Measurements from ENCODE around the gene PPARA.

PPARA gene

DNA sequence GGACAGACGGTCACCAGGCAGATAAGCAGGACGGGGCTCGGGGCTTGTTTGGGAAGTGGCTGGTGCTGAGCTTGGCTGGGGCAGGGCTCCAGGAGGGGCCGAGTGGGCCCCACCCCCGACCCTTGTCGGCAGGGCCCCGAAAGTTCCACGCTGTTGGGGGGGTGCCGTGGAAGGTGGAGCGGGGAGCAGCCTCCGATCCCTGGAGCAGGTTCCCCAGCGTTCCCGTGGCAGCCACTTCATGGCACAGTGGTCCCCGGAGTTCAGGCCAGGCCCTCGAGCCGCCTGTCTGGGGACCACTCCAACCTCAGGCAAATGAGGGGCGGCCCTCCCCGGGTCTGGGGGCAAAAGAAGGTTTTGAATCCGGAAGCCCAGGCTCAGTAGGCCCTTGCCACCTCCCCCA is 46.7 kb upstream of the PPARA start:
- Histone ChIP-seq H3K4me2 (ENCODE audit: low read length) (no peak overlapping the region), H3K27ac (ENCODE audit: low read length) (no peak overlapping the region), H3K9ac (ENCODE audit: low read length) (no peak overlapping the region), H3K9me3 (ENCODE audit: insufficient read depth, low read length) (no peaks in the 10 kb centered on the region), H3K27me3 (ENCODE audit: low read depth, low read length) (no peaks in the 10 kb centered on the region), H4K20me1 (ENCODE audit: insufficient read depth, low read length) (no peaks in the 10 kb centered on the region), H3K36me3 (replicated peaks; ENCODE audit: low read depth, low read length) (no peaks in the 10 kb centered on the region), H3K79me2 (ENCODE audit: low read length) (no peaks in the 10 kb centered on the region), H2AFZ (ENCODE audit: low read depth, low read length) (no peak overlapping the region), H3K4me1 (ENCODE audit: low read length) (peaks cover 8% of the 10 kb centered on the region; the same call in 1 of the 2 replicates), H3K4me3 (ENCODE audit: low read length) (no peak overlapping the region)
- no peak for TF ChIP-seq EZH2phosphoT487 (IDR thresholded peaks at IDR 0.05; ENCODE audit: low read depth)
- TF ChIP-seq, protein P1, sequence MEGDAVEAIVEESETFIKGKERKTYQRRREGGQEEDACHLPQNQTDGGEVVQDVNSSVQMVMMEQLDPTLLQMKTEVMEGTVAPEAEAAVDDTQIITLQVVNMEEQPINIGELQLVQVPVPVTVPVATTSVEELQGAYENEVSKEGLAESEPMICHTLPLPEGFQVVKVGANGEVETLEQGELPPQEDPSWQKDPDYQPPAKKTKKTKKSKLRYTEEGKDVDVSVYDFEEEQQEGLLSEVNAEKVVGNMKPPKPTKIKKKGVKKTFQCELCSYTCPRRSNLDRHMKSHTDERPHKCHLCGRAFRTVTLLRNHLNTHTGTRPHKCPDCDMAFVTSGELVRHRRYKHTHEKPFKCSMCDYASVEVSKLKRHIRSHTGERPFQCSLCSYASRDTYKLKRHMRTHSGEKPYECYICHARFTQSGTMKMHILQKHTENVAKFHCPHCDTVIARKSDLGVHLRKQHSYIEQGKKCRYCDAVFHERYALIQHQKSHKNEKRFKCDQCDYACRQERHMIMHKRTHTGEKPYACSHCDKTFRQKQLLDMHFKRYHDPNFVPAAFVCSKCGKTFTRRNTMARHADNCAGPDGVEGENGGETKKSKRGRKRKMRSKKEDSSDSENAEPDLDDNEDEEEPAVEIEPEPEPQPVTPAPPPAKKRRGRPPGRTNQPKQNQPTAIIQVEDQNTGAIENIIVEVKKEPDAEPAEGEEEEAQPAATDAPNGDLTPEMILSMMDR (IDR thresholded peaks at IDR 0.05; ENCODE audit: low read depth, low read length): no peak

DNA sequence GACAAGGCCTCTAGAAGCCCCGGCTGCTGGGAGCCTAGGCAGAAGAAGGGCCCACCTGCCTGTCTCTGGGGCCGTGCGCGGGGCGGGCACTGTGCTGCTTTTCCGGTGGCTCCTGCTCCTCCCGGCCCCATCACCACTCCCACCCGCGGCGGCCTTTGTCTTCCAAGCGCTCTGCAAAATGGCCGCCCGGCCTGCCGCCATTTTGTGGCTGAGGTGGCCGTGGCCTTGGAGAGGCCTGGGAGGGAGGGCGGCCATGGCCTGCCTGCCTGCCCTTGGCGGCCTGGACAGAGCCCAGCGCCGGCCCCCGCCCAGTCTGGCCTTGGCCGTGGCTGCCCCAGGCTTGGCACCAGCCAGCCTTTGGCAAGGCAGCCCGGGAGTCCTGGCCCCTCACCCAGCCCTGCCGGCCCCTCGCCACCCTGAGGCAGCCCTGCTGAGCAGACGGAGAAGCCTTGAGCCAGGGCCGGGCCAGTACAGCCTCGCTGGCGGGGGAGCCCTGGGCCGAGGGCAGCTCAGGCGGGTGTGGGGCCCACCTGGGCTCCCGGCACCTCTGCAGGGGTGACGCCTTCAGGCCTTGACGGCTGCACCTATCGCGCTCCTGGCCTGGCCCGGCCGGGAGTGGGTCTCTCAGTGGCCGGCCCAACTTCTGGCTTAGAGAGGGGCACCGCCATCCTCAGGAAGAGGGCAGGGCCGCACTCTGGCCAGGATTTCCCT is 46.0 kb upstream of the PPARA start:
- H3K36me3 ChIP-seq (replicated peaks; ENCODE audit: low read depth, low read length): no peaks in the 10 kb centered on the region
- no peak overlapping the region for H2AFZ ChIP-seq (ENCODE audit: low read depth, low read length)
- TF ChIP-seq, protein P1 (IDR thresholded peaks at IDR 0.05; ENCODE audit: low read depth, low read length): no peak
- no peak for TF ChIP-seq EZH2phosphoT487 (IDR thresholded peaks at IDR 0.05; ENCODE audit: low read depth)
- H3K27me3 ChIP-seq (ENCODE audit: low read depth, low read length): no peaks in the 10 kb centered on the region
- no peaks in the 10 kb centered on the region for H3K9me3 ChIP-seq (ENCODE audit: insufficient read depth, low read length)
- H3K27ac ChIP-seq (ENCODE audit: low read length): no peak overlapping the region
- no peak overlapping the region for H3K4me2 ChIP-seq (ENCODE audit: low read length)
- no peaks in the 10 kb centered on the region for H3K79me2 ChIP-seq (ENCODE audit: low read length)
- H3K4me3 ChIP-seq (ENCODE audit: low read length): no peak overlapping the region
- H3K4me1 ChIP-seq (ENCODE audit: low read length): peaks cover 8% of the 10 kb centered on the region; the same call in 1 of the 2 replicates
- no peak overlapping the region for H3K9ac ChIP-seq (ENCODE audit: low read length)
- H4K20me1 ChIP-seq (ENCODE audit: insufficient read depth, low read length): no peaks in the 10 kb centered on the region

DNA sequence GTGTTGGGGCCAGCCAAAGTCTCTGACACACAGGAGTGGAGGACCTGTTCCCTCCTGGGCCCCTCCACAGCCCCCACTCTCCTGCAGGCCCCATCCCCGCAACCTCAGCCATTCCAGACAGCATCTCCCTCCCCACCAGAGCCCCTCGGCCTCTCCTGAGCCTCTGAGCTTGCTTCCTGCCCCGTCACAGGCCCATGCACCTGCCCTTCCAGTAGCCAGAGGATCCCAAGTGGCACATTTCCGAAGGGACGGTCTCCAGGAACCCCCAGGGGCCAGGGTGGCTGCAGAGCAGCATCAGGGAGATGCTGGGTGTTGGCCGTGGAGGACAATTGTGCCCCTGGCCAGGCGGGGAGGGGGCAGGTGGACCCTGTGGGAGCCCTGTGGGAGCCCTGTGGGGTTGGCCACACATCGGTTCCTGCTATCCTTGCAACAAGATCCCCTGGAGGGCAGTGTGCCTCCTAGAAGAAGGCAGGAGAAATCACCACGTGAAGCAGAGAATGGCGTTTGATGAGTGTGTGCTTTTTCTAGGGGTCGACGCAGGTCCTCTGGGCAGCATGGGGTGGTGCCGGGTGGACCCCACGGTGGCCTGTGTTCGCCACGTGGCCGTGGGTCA is 45.3 kb upstream of the PPARA start:
- H3K27ac ChIP-seq (ENCODE audit: low read length): no peak overlapping the region

More for the DNA sequence above, 45.3 kb upstream of the PPARA start:
- Histone ChIP-seq H3K27me3 (ENCODE audit: low read depth, low read length) (no peaks in the 10 kb centered on the region), H3K79me2 (ENCODE audit: low read length) (no peaks in the 10 kb centered on the region), H3K36me3 (replicated peaks; ENCODE audit: low read depth, low read length) (no peaks in the 10 kb centered on the region), H3K9me3 (ENCODE audit: insufficient read depth, low read length) (no peaks in the 10 kb centered on the region), H2AFZ (ENCODE audit: low read depth, low read length) (no peak overlapping the region), H3K4me1 (ENCODE audit: low read length) (peaks cover 8% of the 10 kb centered on the region; the same call in 1 of the 2 replicates), H4K20me1 (ENCODE audit: insufficient read depth, low read length) (no peaks in the 10 kb centered on the region), H3K4me3 (ENCODE audit: low read length) (no peak overlapping the region), H3K9ac (ENCODE audit: low read length) (no peak overlapping the region), H3K4me2 (ENCODE audit: low read length) (no peak overlapping the region)
- TF ChIP-seq, protein P1 (IDR thresholded peaks at IDR 0.05; ENCODE audit: low read depth, low read length): no peak
- no peak for TF ChIP-seq EZH2phosphoT487 (IDR thresholded peaks at IDR 0.05; ENCODE audit: low read depth)

Measured in OCI-LY3 (cell line).